ENCODE data around the gene P2RY11. TPM values are rescaled to one million over a fixed set of nuclear protein-coding genes. Genes with fewer than 3 reads are reported as not detected.

P2RY11 gene
- total RNA-seq, 1 experiment from 2014 or later = 60.6 TPM

DNA sequence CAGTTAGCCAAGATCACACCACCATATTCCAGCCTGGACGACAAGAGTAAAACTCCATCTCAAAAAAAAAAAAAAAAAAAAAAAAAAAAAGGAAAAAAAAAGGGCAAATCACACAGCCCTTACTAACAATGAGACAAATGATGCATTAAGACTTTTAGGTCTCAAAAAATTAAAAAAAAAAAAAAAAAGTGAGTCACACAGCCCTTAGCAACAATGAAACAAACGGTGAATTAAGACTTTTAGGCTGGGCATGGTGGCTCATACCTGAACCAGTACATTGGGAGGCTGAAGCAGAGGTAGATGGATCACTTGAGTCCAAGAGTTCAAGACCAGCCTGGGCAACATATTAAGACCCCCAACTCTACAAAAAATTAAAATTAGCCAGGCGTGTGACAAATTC is 40.6 kb downstream of the P2RY11 start:
- H3K9me3 Mint-ChIP-seq = no peaks in the 10 kb centered on the region
- H2BK20ac ChIP-seq (ENCODE audit: low read depth, low read length, poor library complexity, severe bottlenecking) = no peak overlapping the region
- WGBS (ENCODE audit: extremely low coverage, insufficient read length, low lambda C conversion rate) = no CpG with 5 or more reads among the region's 3 CpGs

More for the DNA sequence above, 40.6 kb downstream of the P2RY11 start:
- Mint-ChIP-seq H3K4me1 (no peaks in the 10 kb centered on the region), H3K36me3 (ENCODE audit: insufficient read depth in 1 of 3, low read depth in 3 of 3) (peaks cover 59 to 93% (median 91%) of the 10 kb centered on the region in 3 experiments; a peak in 6 of 7 replicates), H3K27me3 (ENCODE audit: low read depth) (no peaks in the 10 kb centered on the region), H3K4me3 (no peak overlapping the region), H3K27ac (no peak overlapping the region)
- Histone ChIP-seq H3K18ac (ENCODE audit: insufficient read length, low read depth, low read length) (no peak overlapping the region), H3K4me2 (ENCODE audit: insufficient read depth, insufficient read length, low read length) (no peak overlapping the region), H2AFZ (ENCODE audit: low read length) (no peak overlapping the region), H3K79me1 (ENCODE audit: insufficient read depth, low read depth, low read length, poor library complexity, severe bottlenecking) (no peaks in the 10 kb centered on the region), H3K27me3 (ENCODE audit: insufficient read depth, low read length) (no peaks in the 10 kb centered on the region), H3K9me3 (ENCODE audit: control insufficient read depth, low read depth, low read length) (no peaks in the 10 kb centered on the region), H2BK15ac (ENCODE audit: low read depth, low read length) (no peak overlapping the region), H2BK12ac (ENCODE audit: insufficient read length, low read depth, low read length) (no peak overlapping the region), H3K27ac (ENCODE audit: insufficient read length, low read depth, low read length) (no peak overlapping the region), H2AK5ac (ENCODE audit: insufficient read length, low read length) (no peak overlapping the region), H4K8ac (replicated peaks; ENCODE audit: insufficient read length, low read depth, low read length) (no peak overlapping the region), H3K14ac (ENCODE audit: insufficient read depth, low read length) (no peak overlapping the region), H3K79me2 (ENCODE audit: insufficient read depth, low read length) (no peaks in the 10 kb centered on the region), H2BK5ac (ENCODE audit: insufficient read length, low read length) (no peak overlapping the region), H3K4ac (ENCODE audit: low read depth, low read length) (no peak overlapping the region), H3K23ac (ENCODE audit: insufficient read length, low read depth, low read length) (no peak overlapping the region), H3K23me2 (ENCODE audit: insufficient read length, low read depth, low read length, poor library complexity, severe bottlenecking) (no peaks in the 10 kb centered on the region), H4K5ac (ENCODE audit: insufficient read length, low read depth, low read length) (no peak overlapping the region), H2BK120ac (ENCODE audit: low read depth, low read length, poor library complexity, severe bottlenecking) (no peak overlapping the region), H4K20me1 (ENCODE audit: control insufficient read depth, insufficient read depth, insufficient read length) (no peaks in the 10 kb centered on the region), H3K56ac (ENCODE audit: insufficient read length, low read depth, low read length) (no peak overlapping the region), H3T11ph (ENCODE audit: low read length) (no peak overlapping the region), H4K91ac (ENCODE audit: insufficient read length, low read depth, low read length) (no peak overlapping the region), H3K4me1 (ENCODE audit: insufficient read depth, low read length) (no peaks in the 10 kb centered on the region), H3K9ac (ENCODE audit: extremely low read depth, insufficient read length, low read length) (no peak overlapping the region)
- TF ChIP-seq, protein P1, sequence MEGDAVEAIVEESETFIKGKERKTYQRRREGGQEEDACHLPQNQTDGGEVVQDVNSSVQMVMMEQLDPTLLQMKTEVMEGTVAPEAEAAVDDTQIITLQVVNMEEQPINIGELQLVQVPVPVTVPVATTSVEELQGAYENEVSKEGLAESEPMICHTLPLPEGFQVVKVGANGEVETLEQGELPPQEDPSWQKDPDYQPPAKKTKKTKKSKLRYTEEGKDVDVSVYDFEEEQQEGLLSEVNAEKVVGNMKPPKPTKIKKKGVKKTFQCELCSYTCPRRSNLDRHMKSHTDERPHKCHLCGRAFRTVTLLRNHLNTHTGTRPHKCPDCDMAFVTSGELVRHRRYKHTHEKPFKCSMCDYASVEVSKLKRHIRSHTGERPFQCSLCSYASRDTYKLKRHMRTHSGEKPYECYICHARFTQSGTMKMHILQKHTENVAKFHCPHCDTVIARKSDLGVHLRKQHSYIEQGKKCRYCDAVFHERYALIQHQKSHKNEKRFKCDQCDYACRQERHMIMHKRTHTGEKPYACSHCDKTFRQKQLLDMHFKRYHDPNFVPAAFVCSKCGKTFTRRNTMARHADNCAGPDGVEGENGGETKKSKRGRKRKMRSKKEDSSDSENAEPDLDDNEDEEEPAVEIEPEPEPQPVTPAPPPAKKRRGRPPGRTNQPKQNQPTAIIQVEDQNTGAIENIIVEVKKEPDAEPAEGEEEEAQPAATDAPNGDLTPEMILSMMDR (conservative IDR thresholded peaks at IDR 0.05) = no peak
- no peak for DNase-seq
